HCEC 1CT (cell line): Measurements from ENCODE around the gene FERD3L.

Experiments
- DNase-seq: peaks from one replicate; pipeline ENCODE4 v3.0.0-alpha.2; 2017

FERD3L gene

GRCh38 chr7:19097165-19098055, 47.8 kb downstream of the FERD3L start:
- DNase-seq, result no peak

- DNase-seq, result no peak
Observed at GRCh38 chr7:19095353-19095860, 49.8 kb downstream of the FERD3L start.
